Skeletal muscle cell (primary cell): ENCODE results near the gene FXYD7.

ENCODE experiments used
- DNase-seq: peaks from one replicate; pipeline ENCODE4 v3.0.0-alpha.2; 2010; ENCODE audit warnings: low read depth
- H3K4me3 ChIP-seq: 2 replicates; pipeline ENCODE4 v1.5.1; 2011; ENCODE audit warnings: low read depth, mild to moderate bottlenecking, control low read depth, low read length, moderate library complexity

The FXYD7 gene

GRCh38 chr19:35109395-35110112, 33.5 kb upstream of the FXYD7 start:
- DNase-seq = no peak
- no peak overlapping the region for H3K4me3 ChIP-seq

DNA sequence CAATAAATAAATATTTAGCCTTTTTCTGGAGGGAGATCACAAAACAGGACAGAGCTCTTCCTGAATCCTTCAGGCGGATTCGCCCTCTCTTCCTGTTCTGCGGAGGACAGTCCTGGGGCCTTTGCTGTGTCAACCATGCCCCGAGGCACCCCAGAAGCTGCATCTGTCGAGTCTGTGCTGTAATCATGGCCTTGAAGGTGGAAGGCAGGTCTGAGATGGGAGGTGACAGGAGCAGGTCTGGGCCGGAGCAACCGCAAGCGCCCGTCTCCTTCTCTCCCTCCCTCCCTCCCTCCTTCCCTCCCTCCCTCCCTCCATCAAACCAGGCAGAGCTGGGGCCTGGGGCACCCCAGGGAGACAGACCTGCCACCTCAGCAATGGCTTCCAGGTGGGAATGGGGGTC, 32.1 kb upstream of the FXYD7 start:
- no peak for DNase-seq

DNA sequence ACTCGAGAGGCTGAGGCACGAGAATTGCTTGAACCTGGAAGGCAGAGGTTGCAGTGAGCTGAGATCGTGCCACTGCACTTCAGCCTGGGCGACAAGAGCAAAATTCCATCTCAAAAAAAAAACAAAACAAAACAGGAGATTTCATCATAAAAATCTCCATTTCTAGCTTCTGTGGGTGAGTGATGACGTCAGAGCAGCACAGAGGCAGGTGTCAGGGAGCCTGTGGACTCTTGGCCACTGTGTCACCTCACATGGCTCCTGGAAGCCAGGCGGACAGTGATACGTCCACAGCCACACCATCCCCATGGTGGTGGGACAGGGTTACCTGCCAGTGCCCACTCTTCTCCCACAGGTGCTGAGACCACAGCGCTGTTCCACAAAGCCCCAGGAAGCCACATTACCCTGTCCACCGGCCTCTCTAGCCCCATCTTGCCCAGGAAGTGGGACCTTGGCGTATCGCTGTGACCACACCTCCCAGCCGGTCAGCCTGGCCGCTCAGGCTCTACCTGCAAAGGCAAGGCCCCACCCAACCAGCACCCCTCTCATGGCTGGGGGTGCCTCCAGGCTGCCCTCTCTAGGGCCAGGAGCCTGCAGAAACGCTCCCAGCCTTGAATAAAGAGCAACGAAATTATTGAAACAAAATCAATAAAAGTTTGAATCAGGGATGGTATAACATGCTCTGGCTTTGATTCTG, 29.9 kb upstream of the FXYD7 start:
- H3K4me3 ChIP-seq = no peak overlapping the region
- no peak for DNase-seq

More for the DNA sequence above, 32.1 kb upstream of the FXYD7 start:
- H3K4me3 ChIP-seq = no peak overlapping the region

DNA sequence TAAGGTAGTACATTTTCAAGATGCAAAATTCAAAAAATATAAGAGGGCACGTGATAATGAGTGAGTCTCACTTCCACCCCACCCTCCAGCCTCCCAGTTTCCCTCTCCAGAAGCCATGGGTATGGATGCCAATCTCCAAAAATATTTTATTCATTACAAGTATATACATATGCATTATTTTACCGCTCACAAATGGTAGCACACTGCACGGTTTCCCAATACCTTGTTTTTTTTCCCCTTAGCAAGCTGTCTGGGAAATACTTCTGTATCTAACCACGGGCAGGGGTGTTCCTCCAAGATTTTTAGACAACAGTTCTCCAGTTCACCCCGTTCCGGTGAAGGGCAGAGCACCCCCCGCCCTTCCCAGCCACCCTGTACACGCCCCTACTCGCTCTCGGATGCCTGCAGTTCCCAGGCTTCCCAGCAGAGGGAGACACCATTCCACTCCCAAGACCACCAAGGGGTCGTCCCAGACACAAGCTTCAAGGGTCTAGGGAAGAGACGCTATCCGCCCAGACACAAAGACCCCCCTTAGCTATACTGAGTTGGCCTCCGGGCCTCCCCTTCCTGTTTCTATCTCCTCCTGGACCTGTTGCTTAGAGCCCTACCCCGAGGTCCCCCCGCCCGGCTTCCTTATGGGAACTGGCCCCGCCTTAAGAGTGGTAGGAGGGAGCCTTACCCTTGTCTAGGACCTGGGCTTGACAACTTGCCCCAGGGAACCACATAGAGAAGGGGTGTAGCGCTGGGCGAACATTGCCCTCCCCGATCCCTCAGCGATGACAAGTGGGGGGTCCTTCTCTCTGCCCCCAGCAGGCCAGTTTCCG, 28.5 kb upstream of the FXYD7 start:
- peak overlapping the region; percentile 26 for H3K4me3 ChIP-seq
- DNase-seq = no peak

- peak within 1 kb of the TSS; percentile 26 for H3K4me3 ChIP-seq
Observed at GRCh38 chr19:35115177-35115951, 27.7 kb upstream of the FXYD7 start, which contains the start of gene FXYD3. FXYD3 (plus strand) TSS chr19:35115823; CDS start chr19:35119377, 3,554 bp downstream.

GRCh38 chr19:35116072-35116801, 26.8 kb upstream of the FXYD7 start:
- no peak for DNase-seq
- H3K4me3 ChIP-seq = no peak overlapping the region

More at GRCh38 chr19:35115177-35115951, 27.7 kb upstream of the FXYD7 start, which contains the start of gene FXYD3:
- DNase-seq = no peak

- no peak overlapping the region for H3K4me3 ChIP-seq
- no peak for DNase-seq
Observed at GRCh38 chr19:35117116-35117515, 25.9 kb upstream of the FXYD7 start.

DNA sequence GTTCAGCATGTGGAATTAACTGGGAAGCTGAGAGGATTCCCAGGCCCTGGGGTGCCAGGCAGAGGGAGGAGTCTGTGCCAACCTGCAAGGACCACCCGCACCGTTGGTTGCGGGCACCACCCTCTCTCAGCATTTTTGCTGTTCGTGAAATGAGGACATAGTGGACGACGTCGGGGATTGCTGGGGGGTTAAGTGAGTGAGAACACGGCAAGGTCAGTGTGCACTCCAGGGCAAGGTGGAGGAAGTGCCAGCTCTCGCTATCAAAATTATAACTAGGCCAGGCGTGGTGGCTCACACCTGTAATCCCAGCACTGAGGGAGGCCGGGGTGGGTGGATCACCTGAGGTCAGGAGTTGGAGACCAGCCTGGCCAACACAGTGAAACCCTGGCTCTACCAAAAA, 25.3 kb upstream of the FXYD7 start:
- H3K4me3 ChIP-seq = no peak overlapping the region
- no peak for DNase-seq

GRCh38 chr19:35118268-35119020, 24.6 kb upstream of the FXYD7 start:
- no peak for DNase-seq
- H3K4me3 ChIP-seq = no peak overlapping the region

DNA sequence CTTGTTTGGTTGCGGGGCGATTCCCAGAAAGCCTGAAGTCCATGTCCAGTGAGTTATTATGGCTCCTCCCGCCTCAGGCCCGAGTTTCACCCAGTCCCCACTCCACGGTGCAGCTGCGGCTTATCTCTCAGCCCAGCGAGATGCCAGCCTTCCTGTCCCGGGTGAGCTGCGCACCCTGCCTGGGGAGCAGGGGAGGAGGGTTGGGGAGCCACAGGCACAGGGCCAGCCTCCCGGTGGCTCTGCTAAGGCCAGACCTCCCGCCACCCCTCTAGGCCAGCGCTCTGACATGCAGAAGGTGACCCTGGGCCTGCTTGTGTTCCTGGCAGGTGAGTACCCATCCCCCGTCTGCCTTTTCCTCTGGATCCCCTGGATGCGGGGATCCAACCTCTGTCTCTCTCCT, 24.0 kb upstream of the FXYD7 start:
- no peak for DNase-seq
- no peak overlapping the region for H3K4me3 ChIP-seq

DNA sequence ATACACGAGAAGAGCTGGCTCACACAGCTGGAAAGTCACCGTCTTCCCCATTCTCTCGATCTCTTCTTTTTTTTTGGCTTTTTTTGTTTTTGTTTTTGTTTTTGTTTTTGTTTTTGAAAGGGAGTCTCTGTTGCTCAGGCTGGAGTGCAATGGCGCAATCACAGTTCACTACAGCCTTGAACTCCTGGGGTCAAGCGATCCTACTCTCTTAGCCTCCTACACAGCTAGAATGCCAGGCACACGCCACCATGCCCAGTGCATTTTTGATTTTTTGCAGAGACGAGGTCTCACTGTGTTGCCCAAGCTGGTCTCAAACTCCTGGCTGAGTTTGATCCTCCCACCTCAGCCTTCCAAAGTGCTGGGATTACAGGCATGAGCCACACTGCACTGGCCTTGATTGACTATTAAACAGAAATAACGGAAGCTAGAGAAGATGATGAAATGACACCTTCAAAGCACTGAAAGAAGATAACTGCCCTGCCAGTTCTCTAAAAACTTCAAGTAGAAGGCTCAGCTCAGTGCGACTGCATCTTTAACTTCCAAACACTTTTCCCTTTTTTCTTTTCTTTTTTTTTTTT, 23.4 kb upstream of the FXYD7 start:
- no peak overlapping the region for H3K4me3 ChIP-seq
- no peak for DNase-seq

DNA sequence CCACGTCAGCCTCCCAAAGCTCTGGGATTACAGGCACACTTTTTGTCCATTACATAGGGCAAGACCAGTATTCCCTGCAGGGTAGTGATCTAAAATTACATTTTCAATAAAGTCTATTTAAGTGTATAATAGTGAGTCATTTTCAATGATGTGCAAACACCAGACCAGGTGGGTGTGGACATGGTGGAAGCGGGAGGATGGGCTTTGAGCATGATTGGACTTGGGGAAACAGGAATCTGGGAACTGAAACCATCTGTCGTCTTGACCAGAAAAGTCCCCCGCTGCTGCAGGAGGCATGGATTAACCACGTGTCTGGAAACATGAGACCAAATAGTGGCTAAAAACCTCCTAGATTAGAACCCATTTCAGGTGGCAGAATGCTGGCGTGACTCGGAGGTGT, 22.6 kb upstream of the FXYD7 start:
- H3K4me3 ChIP-seq = no peak overlapping the region
- peak; percentile 85 for DNase-seq

DNA sequence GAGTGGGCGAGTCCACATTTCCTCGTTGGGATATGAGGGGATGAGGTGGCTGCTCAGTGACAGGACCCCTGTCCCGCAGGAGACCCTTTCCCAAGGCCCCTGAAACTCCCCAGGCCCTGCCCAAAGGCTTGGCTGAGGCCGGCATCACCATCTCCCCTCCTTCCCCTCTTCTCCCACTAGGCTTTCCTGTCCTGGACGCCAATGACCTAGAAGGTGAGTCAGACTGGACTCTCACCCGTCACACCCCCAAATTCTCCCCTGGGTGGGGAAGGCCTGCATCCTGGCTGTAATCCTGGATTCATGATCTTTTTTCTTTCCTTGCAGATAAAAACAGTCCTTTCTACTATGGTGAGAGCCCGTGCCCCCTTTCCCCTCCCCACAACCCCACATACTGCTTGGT, 22.2 kb upstream of the FXYD7 start:
- DNase-seq = no peak
- H3K4me3 ChIP-seq = no peak overlapping the region

DNA sequence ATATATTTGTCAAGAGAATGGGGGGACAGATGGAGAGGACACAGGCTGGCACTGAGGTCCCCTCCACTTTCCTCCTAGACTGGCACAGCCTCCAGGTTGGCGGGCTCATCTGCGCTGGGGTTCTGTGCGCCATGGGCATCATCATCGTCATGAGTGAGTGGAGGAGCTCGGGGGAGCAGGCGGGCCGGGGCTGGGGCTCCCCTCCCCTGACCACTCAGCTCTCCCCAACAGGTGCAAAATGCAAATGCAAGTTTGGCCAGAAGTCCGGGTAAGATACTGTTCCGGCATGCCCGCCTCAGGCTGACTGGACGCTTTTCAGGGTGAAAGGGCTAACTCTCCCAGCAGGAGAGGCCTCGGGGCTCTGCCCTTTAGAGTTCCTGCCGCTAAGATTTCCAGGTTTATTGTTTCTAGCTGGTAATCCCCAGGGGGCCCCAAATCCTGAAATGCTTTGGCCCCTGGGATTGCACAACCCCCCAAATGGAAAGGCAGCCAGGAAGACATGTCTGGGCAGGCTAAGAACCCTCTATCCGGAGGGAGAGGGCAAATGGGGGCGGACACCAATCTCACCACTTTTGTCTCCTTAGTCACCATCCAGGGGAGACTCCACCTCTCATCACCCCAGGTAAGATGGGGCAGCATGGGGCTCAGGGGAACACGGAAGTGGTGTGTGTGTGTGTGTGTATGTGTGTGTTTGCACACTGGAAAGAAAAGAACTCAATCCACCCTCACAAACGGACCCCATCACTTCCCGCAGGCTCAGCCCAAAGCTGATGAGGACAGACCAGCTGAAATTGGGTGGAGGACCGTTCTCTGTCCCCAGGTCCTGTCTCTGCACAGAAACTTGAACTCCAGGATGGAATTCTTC, 20.1 kb upstream of the FXYD7 start:
- no peak for DNase-seq
- no peak overlapping the region for H3K4me3 ChIP-seq

- no peak for DNase-seq
- no peak overlapping the region for H3K4me3 ChIP-seq
Observed at GRCh38 chr19:35123573-35123972, 19.5 kb upstream of the FXYD7 start.

- H3K4me3 ChIP-seq = peak overlapping the region; percentile 65
- DNase-seq = peak; percentile 71
Observed at GRCh38 chr19:35124098-35125060, 18.7 kb upstream of the FXYD7 start.
